ENCODE measurements around the gene BEST1. TPM values are rescaled to one million over a fixed set of nuclear protein-coding genes. Genes with fewer than 3 reads are reported as not detected.

BEST1 gene
- polyA plus RNA-seq, 1 donor from 2014 or later: 6.4 TPM

- TF ChIP-seq RAD21 (conservative IDR thresholded peaks at IDR 0.05) (no peak), EP300 (conservative IDR thresholded peaks at IDR 0.05; ENCODE audit: poor library complexity, severe bottlenecking) (no peak)
Measured at GRCh38 chr11:61985869-61986268, 35.7 kb downstream of the BEST1 start (continued).

GRCh38 chr11:61994981-61995380, 44.8 kb downstream of the BEST1 start:
- TF ChIP-seq RAD21 (conservative IDR thresholded peaks at IDR 0.05) (no peak), EP300 (conservative IDR thresholded peaks at IDR 0.05; ENCODE audit: poor library complexity, severe bottlenecking) (no peak), POLR2AphosphoS5 (IDR thresholded peaks at IDR 0.05) (no peak), EZH2 (IDR thresholded peaks at IDR 0.05; ENCODE audit: borderline replicate concordance, insufficient read depth, low read length, poor library complexity, severe bottlenecking) (no peak), MXI1 (conservative IDR thresholded peaks at IDR 0.05; ENCODE audit: poor library complexity, severe bottlenecking) (no peak), SMC3 (conservative IDR thresholded peaks at IDR 0.05; ENCODE audit: poor library complexity) (no peak), TAF1 (IDR thresholded peaks at IDR 0.05; ENCODE audit: low read depth) (no peak), CTCF (IDR thresholded peaks at IDR 0.05; ENCODE audit: poor library complexity, severe bottlenecking) (no peak)
- TF ChIP-seq, protein P1, sequence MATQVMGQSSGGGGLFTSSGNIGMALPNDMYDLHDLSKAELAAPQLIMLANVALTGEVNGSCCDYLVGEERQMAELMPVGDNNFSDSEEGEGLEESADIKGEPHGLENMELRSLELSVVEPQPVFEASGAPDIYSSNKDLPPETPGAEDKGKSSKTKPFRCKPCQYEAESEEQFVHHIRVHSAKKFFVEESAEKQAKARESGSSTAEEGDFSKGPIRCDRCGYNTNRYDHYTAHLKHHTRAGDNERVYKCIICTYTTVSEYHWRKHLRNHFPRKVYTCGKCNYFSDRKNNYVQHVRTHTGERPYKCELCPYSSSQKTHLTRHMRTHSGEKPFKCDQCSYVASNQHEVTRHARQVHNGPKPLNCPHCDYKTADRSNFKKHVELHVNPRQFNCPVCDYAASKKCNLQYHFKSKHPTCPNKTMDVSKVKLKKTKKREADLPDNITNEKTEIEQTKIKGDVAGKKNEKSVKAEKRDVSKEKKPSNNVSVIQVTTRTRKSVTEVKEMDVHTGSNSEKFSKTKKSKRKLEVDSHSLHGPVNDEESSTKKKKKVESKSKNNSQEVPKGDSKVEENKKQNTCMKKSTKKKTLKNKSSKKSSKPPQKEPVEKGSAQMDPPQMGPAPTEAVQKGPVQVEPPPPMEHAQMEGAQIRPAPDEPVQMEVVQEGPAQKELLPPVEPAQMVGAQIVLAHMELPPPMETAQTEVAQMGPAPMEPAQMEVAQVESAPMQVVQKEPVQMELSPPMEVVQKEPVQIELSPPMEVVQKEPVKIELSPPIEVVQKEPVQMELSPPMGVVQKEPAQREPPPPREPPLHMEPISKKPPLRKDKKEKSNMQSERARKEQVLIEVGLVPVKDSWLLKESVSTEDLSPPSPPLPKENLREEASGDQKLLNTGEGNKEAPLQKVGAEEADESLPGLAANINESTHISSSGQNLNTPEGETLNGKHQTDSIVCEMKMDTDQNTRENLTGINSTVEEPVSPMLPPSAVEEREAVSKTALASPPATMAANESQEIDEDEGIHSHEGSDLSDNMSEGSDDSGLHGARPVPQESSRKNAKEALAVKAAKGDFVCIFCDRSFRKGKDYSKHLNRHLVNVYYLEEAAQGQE (IDR thresholded peaks at IDR 0.05; ENCODE audit: borderline replicate concordance): no peak
- H4K20me1 ChIP-seq (ENCODE audit: insufficient read depth): no peaks in the 10 kb centered on the region
- H2AFZ ChIP-seq (ENCODE audit: low read depth, low read length): no peak overlapping the region
- H3K79me2 ChIP-seq (replicated peaks; ENCODE audit: insufficient read depth, low read length): no peaks in the 10 kb centered on the region
- H3K4me3 ChIP-seq (ENCODE audit: low read length): no peak overlapping the region
- no peaks in the 10 kb centered on the region for H3K9me2 ChIP-seq (ENCODE audit: insufficient read depth, low read length)
- H3F3A ChIP-seq (ENCODE audit: insufficient read depth, low read length, poor library complexity, severe bottlenecking): no peaks in the 10 kb centered on the region
- H3K27me3 ChIP-seq (ENCODE audit: insufficient read depth, low read depth, low read length): no peaks in the 10 kb centered on the region
- no peak overlapping the region for H3K9ac ChIP-seq (ENCODE audit: low read length)
- H3K9me3 ChIP-seq (ENCODE audit: low read length): no peaks in the 10 kb centered on the region
- no peaks in the 10 kb centered on the region for H3K36me3 ChIP-seq (ENCODE audit: insufficient read depth, low read length)
- no peak overlapping the region for H3K4me2 ChIP-seq (ENCODE audit: low read length)
- no peak overlapping the region for H3K27ac ChIP-seq (ENCODE audit: low read length)

GRCh38 chr11:61996933-61997332, 46.8 kb downstream of the BEST1 start:
- Histone ChIP-seq H3K4me3 (ENCODE audit: low read length) (no peak overlapping the region), H3K4me2 (ENCODE audit: low read length) (no peak overlapping the region), H3K9ac (ENCODE audit: low read length) (no peak overlapping the region), H2AFZ (ENCODE audit: low read depth, low read length) (no peak overlapping the region), H3F3A (ENCODE audit: insufficient read depth, low read length, poor library complexity, severe bottlenecking) (no peaks in the 10 kb centered on the region), H3K27ac (ENCODE audit: low read length) (no peak overlapping the region), H3K9me2 (ENCODE audit: insufficient read depth, low read length) (no peaks in the 10 kb centered on the region), H3K36me3 (ENCODE audit: insufficient read depth, low read length) (no peaks in the 10 kb centered on the region), H4K20me1 (ENCODE audit: insufficient read depth) (no peaks in the 10 kb centered on the region), H3K27me3 (ENCODE audit: insufficient read depth, low read depth, low read length) (no peaks in the 10 kb centered on the region), H3K9me3 (ENCODE audit: low read length) (no peaks in the 10 kb centered on the region), H3K79me2 (replicated peaks; ENCODE audit: insufficient read depth, low read length) (no peaks in the 10 kb centered on the region)
- TF ChIP-seq, protein P1 (IDR thresholded peaks at IDR 0.05; ENCODE audit: borderline replicate concordance): no peak
- no peak for TF ChIP-seq MXI1 (conservative IDR thresholded peaks at IDR 0.05; ENCODE audit: poor library complexity, severe bottlenecking)
- TF ChIP-seq EP300 (conservative IDR thresholded peaks at IDR 0.05; ENCODE audit: poor library complexity, severe bottlenecking): no peak
- TF ChIP-seq RAD21 (conservative IDR thresholded peaks at IDR 0.05): no peak
- no peak for TF ChIP-seq EZH2 (IDR thresholded peaks at IDR 0.05; ENCODE audit: borderline replicate concordance, insufficient read depth, low read length, poor library complexity, severe bottlenecking)
- no peak for TF ChIP-seq TAF1 (IDR thresholded peaks at IDR 0.05; ENCODE audit: low read depth)
- TF ChIP-seq SMC3 (conservative IDR thresholded peaks at IDR 0.05; ENCODE audit: poor library complexity): no peak
- no peak for TF ChIP-seq POLR2AphosphoS5 (IDR thresholded peaks at IDR 0.05)
- TF ChIP-seq CTCF (IDR thresholded peaks at IDR 0.05; ENCODE audit: poor library complexity, severe bottlenecking): no peak
